HepG2 (cell line): Measurements from ENCODE around the gene CASKIN1. TPM values are rescaled to one million over a fixed set of nuclear protein-coding genes. Genes with fewer than 3 reads are reported as not detected.

Experiments
- ATAC-seq: fragments of 200-7000 bp; cut with Tn5 transposase; 3 replicates; pipeline ENCODE4 v1.9.1; 2020; ENCODE audit warnings: mild to moderate bottlenecking, moderate library complexity
- BruUV-seq: library from RNA; stranded (reverse); fragments of 400-500 nt; replicated peaks from 2 replicates; lab custom pipeline; 2021; lab: Mats Ljungman, UMichigan
- CTCF ChIA-PET: fragments of 300-600 bp; formaldehyde crosslinking; extraction: SDS; loops from one replicate; lab custom pipeline; 2021; ENCODE audit warnings: low total read pairs, inconsistent platforms, low intra/inter-chr PET ratio; lab: Yijun Ruan, JAX
- POLR2A ChIA-PET: fragments of 350-600 bp; sonication (Branson Sonifier 250); formaldehyde crosslinking; loops from one replicate; lab custom pipeline; 2020; ENCODE audit warnings: antibody characterized with exemption, inconsistent platforms; lab: Yijun Ruan, JAX
- DNase-seq: peaks from one replicate; pipeline ENCODE4 v3.0.0-alpha.2; 2015; ENCODE audit warnings: low spot score
- FAIRE-seq: peaks from 3 replicates; lab custom pipeline; 2011; peaks lifted over from hg19 to GRCh38; lab: Jason Lieb, UNC
- H2AFZ ChIP-seq: one replicate; pipeline ENCODE4 v1.6.1; 2011; ENCODE audit warnings: low read length, inconsistent platforms
- H3K27ac ChIP-seq: fragments of 300-600 bp; 3 replicates; pipeline ENCODE4 v1.8.0; 2011; ENCODE audit warnings: mixed run types, mild to moderate bottlenecking, mixed read lengths, low read length, inconsistent platforms; ENCODE audit not compliant: insufficient read depth; ENCODE audit errors: extremely low read length
- H3K27me3 ChIP-seq, 2 experiments: fragments of 200-600 bp in 1 of 2; 2 replicates in 1 of 2; 3 replicates in 1 of 2; pipeline versions ENCODE4 v1.6.0 to v1.8.0; 2011; ENCODE audit warnings: low read length in 2 of 2, mild to moderate bottlenecking in 2 of 2, moderate library complexity in 2 of 2, inconsistent platforms in 1 of 2; ENCODE audit not compliant: insufficient read depth in 2 of 2, control insufficient read depth in 1 of 2
- H3K36me3 ChIP-seq, 2 experiments: fragments of 200-600 bp in 1 of 2; replicated peaks in 1 of 2; 2 replicates in 1 of 2; 3 replicates in 1 of 2; pipeline versions ENCODE4 v1.5.1 to v1.8.0; 2011; ENCODE audit warnings: low read length in 2 of 2, inconsistent platforms in 1 of 2; ENCODE audit not compliant: insufficient read depth in 2 of 2, control insufficient read depth in 1 of 2
- H3K4me1 ChIP-seq: 2 replicates; pipeline ENCODE4 v1.5.1; 2012; ENCODE audit warnings: low read length, inconsistent platforms; ENCODE audit not compliant: insufficient read depth
- H3K4me2 ChIP-seq: 2 replicates; pipeline ENCODE4 v1.6.0; 2011; ENCODE audit warnings: low read depth, low read length, inconsistent platforms
- H3K4me3 ChIP-seq, 3 experiments: fragments of 200-600 bp in 1 of 3; sonication (generic), shearing (Covaris generic) in 1 of 3; replicated peaks in 1 of 3; 2 replicates each; pipeline ENCODE4 v1.5.1; 2011 to 2016; ENCODE audit warnings: low read length in 3 of 3, inconsistent platforms in 2 of 3, low read depth in 2 of 3, mild to moderate bottlenecking in 2 of 3, control low read depth in 1 of 3, mixed read lengths in 1 of 3; ENCODE audit not compliant: insufficient read depth in 1 of 3
- H3K79me2 ChIP-seq: one replicate; pipeline ENCODE4 v1.6.1; 2011; ENCODE audit warnings: low read length, inconsistent platforms; ENCODE audit not compliant: insufficient read depth
- H3K9ac ChIP-seq: 2 replicates; pipeline ENCODE4 v1.6.0; 2011; ENCODE audit warnings: mild to moderate bottlenecking, low read depth, low read length, inconsistent platforms; ENCODE audit not compliant: insufficient read depth
- H3K9me3 ChIP-seq: 2 replicates; pipeline ENCODE4 v1.5.1; 2012; ENCODE audit warnings: mild to moderate bottlenecking, low read length
- H4K20me1 ChIP-seq: 2 replicates; pipeline ENCODE4 v1.6.0; 2011; ENCODE audit warnings: inconsistent platforms, mild to moderate bottlenecking, low read length, moderate library complexity; ENCODE audit not compliant: insufficient read depth
- HES4 ChIP-seq: sonication (generic); formaldehyde crosslinking; IDR thresholded peaks from 2 replicates; pipeline ENCODE4 v1.9.0; 2021; ENCODE audit warnings: mild to moderate bottlenecking, missing genetic modification reagents, borderline replicate concordance
- NFAT5 ChIP-seq: sonication (generic); formaldehyde crosslinking; IDR thresholded peaks from 2 replicates; pipeline ENCODE4 v1.4.0; 2020; ENCODE audit warnings: missing genetic modification reagents
- SYNCRIP ChIP-seq: fragments of 200-400 bp; formaldehyde crosslinking; IDR thresholded peaks from 2 replicates; pipeline ENCODE4 v1.6.1; 2018; ENCODE audit warnings: mild to moderate bottlenecking, low read depth, low read length; ENCODE audit not compliant: insufficient read depth
- TAF1 ChIP-seq: sonication (generic); formaldehyde crosslinking; IDR thresholded peaks from 2 replicates; pipeline ENCODE4 v1.4.0; 2020; ENCODE audit warnings: missing genetic modification reagents
- TBP ChIP-seq: sonication (generic); formaldehyde crosslinking; IDR thresholded peaks from 2 replicates; pipeline ENCODE4 v1.5.0; 2020; ENCODE audit warnings: missing genetic modification reagents
- ZNF124 ChIP-seq: sonication (generic); formaldehyde crosslinking; IDR thresholded peaks from 2 replicates; pipeline ENCODE4 v1.4.0; 2020; ENCODE audit warnings: missing genetic modification reagents
- ZNF343 ChIP-seq: sonication (generic); formaldehyde crosslinking; IDR thresholded peaks from 2 replicates; pipeline ENCODE4 v1.4.0; 2020; ENCODE audit warnings: mild to moderate bottlenecking, missing genetic modification reagents
- ZNF7 ChIP-seq: IDR thresholded peaks from 2 replicates; pipeline ENCODE4 v1.6.1; 2016; ENCODE audit warnings: missing biosample characterization, missing genetic modification reagents
- ZNF740 ChIP-seq: sonication (generic); formaldehyde crosslinking; IDR thresholded peaks from 2 replicates; pipeline ENCODE4 v1.4.0; 2020; ENCODE audit warnings: missing genetic modification reagents
- WGBS: methylation state at CpG from one replicate; pipeline ENCODE4 v1.1.6; 2017; ENCODE audit warnings: low lambda C conversion rate; 5-methylcytosine and 5-hydroxymethylcytosine counted together
- in situ Hi-C: cut with HindIII; loops from 2 replicates; pipeline ENCODE4 v1.10.0; 2017; ENCODE audit warnings: low pct_unique_long_range_greater_than_20kb; ENCODE audit not compliant: extremely low pct_ligation_motif_present
- intact Hi-C: fragments of 100-400 bp; cut with micrococcal nuclease; formaldehyde crosslinking; loops from one replicate; pipeline ENCODE4 v1.10.0; 2022; ENCODE audit not compliant: unreplicated experiment
- polyA plus RNA-seq, 8 experiments: library from polyadenylated mRNA; depleted of rRNA in 3 of 8; stranded (reverse) in 7 of 8; unstranded in 1 of 8; fragments of >200 nt; fragmentation: Illumina TruSeq in 4 of 8; extraction: Trizol in 4 of 8; gene quantifications; 2 replicates each; pipeline versions ENCODE4 v1.2.1 to v1.2.3, GENCODE V29; 2011 to 2016; ENCODE audit warnings: low read depth in 4 of 8, missing spikeins in 1 of 8, mixed read lengths in 1 of 8; ENCODE audit not compliant: insufficient read depth in 1 of 8
- total RNA-seq, 5 experiments: library from RNA; depleted of rRNA; stranded (reverse); fragments of >200 nt; fragmentation: Illumina TruSeq; extraction: Trizol; gene quantifications; 2 replicates each; pipeline ENCODE4 v1.2.3, GENCODE V29; 2016; ENCODE audit warnings: low read depth in 1 of 5
- TF ChIP-seq, protein P1 (sequence below): sonication (generic); formaldehyde crosslinking; IDR thresholded peaks from 2 replicates; pipeline ENCODE4 v1.4.0; 2020; ENCODE audit warnings: low read depth, mild to moderate bottlenecking, missing genetic modification reagents
- TF ChIP-seq, protein P2 (sequence below): sonication (generic); formaldehyde crosslinking; IDR thresholded peaks from 2 replicates; pipeline ENCODE4 v1.5.0; 2020; ENCODE audit warnings: mild to moderate bottlenecking, low read depth, missing genetic modification reagents, borderline replicate concordance

Gene CASKIN1
- total and polyA plus RNA-seq, 2 of the 13 experiments (the other 11 are each of a cell fraction or from before 2014, with no cell fraction given): 1.2 to 2.2 TPM

DNA sequence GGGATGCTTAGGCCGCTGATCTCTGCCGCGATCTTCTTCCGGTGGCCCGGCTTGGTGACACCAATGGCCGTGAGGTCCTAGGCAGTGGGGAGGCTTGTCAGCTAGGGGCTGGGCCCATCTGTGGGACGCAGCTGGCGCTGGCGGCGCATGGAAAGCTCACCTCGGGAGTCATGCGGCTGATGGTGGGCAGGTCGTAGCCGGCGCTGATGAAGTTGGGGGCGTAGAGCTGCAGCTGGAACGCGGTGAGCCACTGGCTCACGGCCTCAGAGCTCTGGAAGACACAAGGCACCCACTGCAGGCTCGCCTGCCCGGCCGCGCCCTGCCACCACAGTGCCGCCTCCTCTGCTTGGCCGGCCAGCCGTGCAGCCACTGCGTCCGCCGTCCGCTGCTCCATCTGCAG is 12.7 kb downstream of the CASKIN1 start:
- Histone ChIP-seq H3K9ac (no peak overlapping the region), H3K9me3 (no peaks in the 10 kb centered on the region), H3K36me3 (no peaks in the 10 kb centered on the region), H3K27me3 (no peaks in the 10 kb centered on the region), H3K27ac (no peak overlapping the region), H2AFZ (no peak overlapping the region), H3K4me2 (no peak overlapping the region), H4K20me1 (no peaks in the 10 kb centered on the region), H3K4me1 (peaks cover 17% of the 10 kb centered on the region), H3K4me3 (no peak overlapping the region), H3K79me2 (no peaks in the 10 kb centered on the region)
- CTCF ChIA-PET: no interaction called here
- POLR2A ChIA-PET: interaction anchor here (1.5 to 3.5 kb wide), 2 partner anchors 11 to 29 kb away, joined by 3 to 31 read pairs; partner anchors contain the start of gene TRAF7
- intact Hi-C loops: no loop called here
- DNase-seq (no peak), ATAC-seq (no peak), FAIRE-seq (no peak)
- WGBS: 92% methylated on average over 17 of the region's 30 CpGs
- BruUV-seq: no TSS peak
- TF ChIP-seq ZNF7 (CRISPR knock-in tag) (no peak), ZNF124 (no peak)
- in situ Hi-C loops: no loop called here

- Histone ChIP-seq H3K27me3 (no peaks in the 10 kb centered on the region), H3K9ac (no peak overlapping the region), H3K27ac (no peak overlapping the region), H3K79me2 (no peaks in the 10 kb centered on the region), H2AFZ (no peak overlapping the region), H3K4me3 (no peak overlapping the region), H3K36me3 (no peaks in the 10 kb centered on the region), H3K4me1 (peaks cover 17% of the 10 kb centered on the region), H3K4me2 (no peak overlapping the region), H4K20me1 (no peaks in the 10 kb centered on the region), H3K9me3 (no peaks in the 10 kb centered on the region)
- ChIA-PET POLR2A (interaction anchor here (1.1 to 3.5 kb wide), 6 partner anchors 12 to 31 kb away, joined by 3 to 31 read pairs (median 4); partner anchors contain the start of gene TRAF7), CTCF (no interaction called here)
- in situ Hi-C loops: no loop called here
- 93% methylated on average over 7 of the region's 20 CpGs for WGBS
- no peak for FAIRE-seq
- ATAC-seq: no peak
- intact Hi-C loops: no loop called here
- no TSS peak for BruUV-seq
- DNase-seq: no peak
- TF ChIP-seq TAF1 (CRISPR knock-in tag) (no peak), ZNF740 (CRISPR knock-in tag) (no peak), HES4 (CRISPR knock-in tag) (no peak), NFAT5 (CRISPR knock-in tag) (no peak), ZNF343 (CRISPR knock-in tag) (no peak), TBP (CRISPR knock-in tag) (no peak), SYNCRIP (no peak)
- TF ChIP-seq, protein P1, sequence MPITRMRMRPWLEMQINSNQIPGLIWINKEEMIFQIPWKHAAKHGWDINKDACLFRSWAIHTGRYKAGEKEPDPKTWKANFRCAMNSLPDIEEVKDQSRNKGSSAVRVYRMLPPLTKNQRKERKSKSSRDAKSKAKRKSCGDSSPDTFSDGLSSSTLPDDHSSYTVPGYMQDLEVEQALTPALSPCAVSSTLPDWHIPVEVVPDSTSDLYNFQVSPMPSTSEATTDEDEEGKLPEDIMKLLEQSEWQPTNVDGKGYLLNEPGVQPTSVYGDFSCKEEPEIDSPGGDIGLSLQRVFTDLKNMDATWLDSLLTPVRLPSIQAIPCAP (CRISPR knock-in tag): no peak
- TF ChIP-seq, protein P2, sequence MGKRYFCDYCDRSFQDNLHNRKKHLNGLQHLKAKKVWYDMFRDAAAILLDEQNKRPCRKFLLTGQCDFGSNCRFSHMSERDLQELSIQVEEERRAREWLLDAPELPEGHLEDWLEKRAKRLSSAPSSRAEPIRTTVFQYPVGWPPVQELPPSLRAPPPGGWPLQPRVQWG (CRISPR knock-in tag): no peak
These were observed 14.5 kb downstream of the CASKIN1 start for GRCh38 chr16:2181952-2182351.
